ENCODE results near the gene ZNF415. TPM values are rescaled to one million over a fixed set of nuclear protein-coding genes. Genes with fewer than 3 reads are reported as not detected.
"Not testable (repeated sequence)": the region's sequence is repeated elsewhere in the genome, so short reads cannot be mapped to it uniquely, and the experiment has no call there.

ZNF415 gene
- total RNA-seq, 1 donor from 2014 or later = 18.1 TPM

- TF ChIP-seq CTCF (IDR thresholded peaks at IDR 0.05; ENCODE audit: unreplicated experiment) = no peak
- H3K27me3 Mint-ChIP-seq = no peaks in the 10 kb centered on the region
- H3K4me3 Mint-ChIP-seq (ENCODE audit: low read depth) = peak overlapping the region; percentile 21
- H3K27ac Mint-ChIP-seq = peak overlapping the region; percentile 33
- no peak for DNase-seq (ENCODE audit: low spot score, unreplicated experiment)
- peaks cover 4% of the 10 kb centered on the region for H3K36me3 Mint-ChIP-seq (ENCODE audit: insufficient read depth)
- H3K4me1 Mint-ChIP-seq (ENCODE audit: low read depth) = peaks cover 33% of the 10 kb centered on the region
- H3K9me3 Mint-ChIP-seq (ENCODE audit: low read depth) = no peaks in the 10 kb centered on the region
Observed at GRCh38 chr19:53130506-53130905, 2.2 kb downstream of the ZNF415 start.

- H3K27ac Mint-ChIP-seq = peak overlapping the region; percentile 59
- H3K36me3 Mint-ChIP-seq (ENCODE audit: insufficient read depth); H3K27me3 Mint-ChIP-seq; DNase-seq (ENCODE audit: low spot score, unreplicated experiment); H3K9me3 Mint-ChIP-seq (ENCODE audit: low read depth): not testable (repeated sequence)
- H3K4me3 Mint-ChIP-seq (ENCODE audit: low read depth) = peak overlapping the region; percentile 41
- H3K4me1 Mint-ChIP-seq (ENCODE audit: low read depth) = peaks cover 25% of the 10 kb centered on the region
Observed at GRCh38 chr19:53126733-53127526, 5.8 kb downstream of the ZNF415 start.

- Mint-ChIP-seq H3K4me1 (ENCODE audit: low read depth) (peaks cover 14% of the 10 kb centered on the region), H3K9me3 (ENCODE audit: low read depth) (peaks cover 2% of the 10 kb centered on the region), H3K27ac (no peak overlapping the region), H3K4me3 (ENCODE audit: low read depth) (no peak overlapping the region), H3K36me3 (ENCODE audit: insufficient read depth) (peaks cover 19% of the 10 kb centered on the region), H3K27me3 (no peaks in the 10 kb centered on the region)
- no peak for TF ChIP-seq CTCF (IDR thresholded peaks at IDR 0.05; ENCODE audit: unreplicated experiment)
- DNase-seq (ENCODE audit: low spot score, unreplicated experiment) = no peak
Observed at GRCh38 chr19:53123400-53123799, 9.3 kb downstream of the ZNF415 start.

GRCh38 chr19:53112286-53112685, 20.4 kb downstream of the ZNF415 start:
- TF ChIP-seq CTCF (IDR thresholded peaks at IDR 0.05; ENCODE audit: unreplicated experiment) = no peak
- H3K27ac Mint-ChIP-seq = no peak overlapping the region
- H3K4me1 Mint-ChIP-seq (ENCODE audit: low read depth) = no peaks in the 10 kb centered on the region
- DNase-seq (ENCODE audit: low spot score, unreplicated experiment) = no peak
- no peaks in the 10 kb centered on the region for H3K27me3 Mint-ChIP-seq
- peaks cover 5% of the 10 kb centered on the region for H3K9me3 Mint-ChIP-seq (ENCODE audit: low read depth)
- peaks cover 49% of the 10 kb centered on the region for H3K36me3 Mint-ChIP-seq (ENCODE audit: insufficient read depth)
- no peak overlapping the region for H3K4me3 Mint-ChIP-seq (ENCODE audit: low read depth)

GRCh38 chr19:53109527-53109926, 23.2 kb downstream of the ZNF415 start:
- Mint-ChIP-seq H3K4me1 (ENCODE audit: low read depth) (no peaks in the 10 kb centered on the region), H3K9me3 (ENCODE audit: low read depth) (no peaks in the 10 kb centered on the region), H3K27ac (no peak overlapping the region), H3K4me3 (ENCODE audit: low read depth) (no peak overlapping the region), H3K36me3 (ENCODE audit: insufficient read depth) (peaks cover 27% of the 10 kb centered on the region), H3K27me3 (no peaks in the 10 kb centered on the region)
- no peak for TF ChIP-seq CTCF (IDR thresholded peaks at IDR 0.05; ENCODE audit: unreplicated experiment)
- DNase-seq (ENCODE audit: low spot score, unreplicated experiment) = no peak

All from progenitor cell of endocrine pancreas (in vitro differentiated cells).